Effector memory CD4-positive, alpha-beta T cell (primary cell): ENCODE measurements around the gene RCL1.
A peak's percentile ranks its signal among the peaks of the same experiment; 100 is the strongest.
"Not testable (repeated sequence)": the region's sequence is repeated elsewhere in the genome, so short reads cannot be mapped to it uniquely, and the experiment has no call there.

Experiments used
- DNase-seq, 3 donors: peaks; one replicate each; pipeline ENCODE4 v3.0.0-alpha.2; 2020
- H3K27ac ChIP-seq: 2 replicates; pipeline ENCODE4 v1.7.0; 2013; ENCODE audit warnings: mild to moderate bottlenecking, low read length, moderate library complexity; ENCODE audit not compliant: insufficient read depth, poor library complexity, severe bottlenecking
- H3K27me3 ChIP-seq: replicated peaks from 2 replicates; pipeline ENCODE4 v1.7.0; 2013; ENCODE audit warnings: mild to moderate bottlenecking, low read length; ENCODE audit not compliant: insufficient read depth, control insufficient read depth, poor library complexity, severe bottlenecking
- H3K36me3 ChIP-seq: 2 replicates; pipeline ENCODE4 v1.7.0; 2013; ENCODE audit warnings: mild to moderate bottlenecking, low read length, moderate library complexity; ENCODE audit not compliant: control insufficient read depth, insufficient read depth
- H3K4me1 ChIP-seq: 2 replicates; pipeline ENCODE4 v1.7.0; 2013; ENCODE audit warnings: low read length, mild to moderate bottlenecking; ENCODE audit not compliant: control insufficient read depth, insufficient read depth, poor library complexity, severe bottlenecking
- H3K4me3 ChIP-seq: 2 replicates; pipeline ENCODE4 v1.7.0; 2013; ENCODE audit warnings: low read length, low read depth, mild to moderate bottlenecking; ENCODE audit not compliant: insufficient read depth, poor library complexity, severe bottlenecking
- H3K9me3 ChIP-seq: 2 replicates; pipeline ENCODE4 v1.7.0; 2013; ENCODE audit warnings: mild to moderate bottlenecking, low read length, moderate library complexity; ENCODE audit not compliant: control insufficient read depth
- total RNA-seq, 3 donors: gene quantifications; one replicate each; lab custom pipeline; 2026; lab: John Stamatoyannopoulos, UW

The RCL1 gene
- total RNA-seq: 25.0 to 25.8 (median 25.6) reads per million in 3 donors

GRCh38 chr9:4792572-4793458 is at the start of gene RCL1:
Gene RCL1 (plus strand): TSS chr9:4792944. CDS start chr9:4793092, 148 bp downstream.
- Histone ChIP-seq H3K27me3 (no peaks in the 10 kb centered on the region), H3K4me1 (peaks cover 8% of the 10 kb centered on the region), H3K27ac (peak within 1 kb of the TSS; percentile 72), H3K9me3 (no peaks in the 10 kb centered on the region), H3K36me3 (no peaks in the 10 kb centered on the region), H3K4me3 (peak within 1 kb of the TSS; percentile 84)
- peak; percentile 92 to 96 (median 95) for DNase-seq

GRCh38 chr9:4743131-4743875 is 49.4 kb upstream of the RCL1 start:
- H3K27me3 ChIP-seq: no peaks in the 10 kb centered on the region
- H3K27ac ChIP-seq: no peak overlapping the region

GRCh38 chr9:4746278-4747030 is 46.3 kb upstream of the RCL1 start:
- no peaks in the 10 kb centered on the region for H3K4me1 ChIP-seq
- H3K27ac ChIP-seq: no peak overlapping the region
- H3K9me3 ChIP-seq: no peaks in the 10 kb centered on the region

More at GRCh38 chr9:4743131-4743875, 49.4 kb upstream of the RCL1 start:
- no peak overlapping the region for H3K4me3 ChIP-seq
- DNase-seq: no peak
- no peaks in the 10 kb centered on the region for H3K9me3 ChIP-seq
- peaks cover 14% of the 10 kb centered on the region for H3K4me1 ChIP-seq
- no peaks in the 10 kb centered on the region for H3K36me3 ChIP-seq

GRCh38 chr9:4748612-4749011 is 44.1 kb upstream of the RCL1 start:
- no peak for DNase-seq

More at GRCh38 chr9:4746278-4747030, 46.3 kb upstream of the RCL1 start:
- H3K4me3 ChIP-seq: no peak overlapping the region
- no peak for DNase-seq
- H3K27me3 ChIP-seq: no peaks in the 10 kb centered on the region
- no peaks in the 10 kb centered on the region for H3K36me3 ChIP-seq

GRCh38 chr9:4750023-4750673 is 42.6 kb upstream of the RCL1 start:
- H3K36me3 ChIP-seq: no peaks in the 10 kb centered on the region
- no peaks in the 10 kb centered on the region for H3K9me3 ChIP-seq
- no peak overlapping the region for H3K27ac ChIP-seq
- H3K4me3 ChIP-seq: no peak overlapping the region
- no peak for DNase-seq
- H3K4me1 ChIP-seq: no peaks in the 10 kb centered on the region
- H3K27me3 ChIP-seq: no peaks in the 10 kb centered on the region

More at GRCh38 chr9:4748612-4749011, 44.1 kb upstream of the RCL1 start:
- Histone ChIP-seq H3K27me3 (no peaks in the 10 kb centered on the region), H3K27ac (no peak overlapping the region), H3K4me3 (no peak overlapping the region), H3K4me1 (no peaks in the 10 kb centered on the region), H3K36me3 (no peaks in the 10 kb centered on the region), H3K9me3 (no peaks in the 10 kb centered on the region)

GRCh38 chr9:4754530-4754929 is 38.2 kb upstream of the RCL1 start:
- H3K9me3 ChIP-seq, DNase-seq, H3K36me3 ChIP-seq, H3K4me3 ChIP-seq, H3K27ac ChIP-seq, H3K27me3 ChIP-seq, H3K4me1 ChIP-seq: not testable (repeated sequence)

GRCh38 chr9:4755026-4755609 is 37.6 kb upstream of the RCL1 start:
- Histone ChIP-seq H3K9me3 (no peaks in the 10 kb centered on the region), H3K4me1 (no peaks in the 10 kb centered on the region), H3K4me3 (no peak overlapping the region), H3K27ac (no peak overlapping the region), H3K36me3 (no peaks in the 10 kb centered on the region), H3K27me3 (no peaks in the 10 kb centered on the region)
- DNase-seq: no peak

GRCh38 chr9:4756420-4756819 is 36.3 kb upstream of the RCL1 start:
- Histone ChIP-seq H3K4me3 (no peak overlapping the region), H3K36me3 (no peaks in the 10 kb centered on the region), H3K27me3 (no peaks in the 10 kb centered on the region), H3K9me3 (no peaks in the 10 kb centered on the region), H3K4me1 (no peaks in the 10 kb centered on the region), H3K27ac (no peak overlapping the region)
- no peak for DNase-seq

GRCh38 chr9:4760122-4760521 is 32.6 kb upstream of the RCL1 start:
- Histone ChIP-seq H3K4me3 (no peak overlapping the region), H3K27ac (no peak overlapping the region), H3K27me3 (no peaks in the 10 kb centered on the region), H3K36me3 (no peaks in the 10 kb centered on the region), H3K4me1 (no peaks in the 10 kb centered on the region), H3K9me3 (no peaks in the 10 kb centered on the region)
- DNase-seq: no peak
